ENCODE data around the gene GGA2. TPM values are rescaled to one million over a fixed set of nuclear protein-coding genes. Genes with fewer than 3 reads are reported as not detected.
A peak's percentile ranks its signal among the peaks of the same experiment; 100 is the strongest.

GGA2 gene
- total RNA-seq, 6 experiments from 2014 or later = 19.2 to 31.7 (median 27.8) TPM

- Histone ChIP-seq H3K9me3 (no peaks in the 10 kb centered on the region), H3K27me3 (no peaks in the 10 kb centered on the region), H3K4me3 (no peak overlapping the region), H3K36me3 (peaks cover 5 to 84% (median 48%) of the 10 kb centered on the region in 4 donors), H3K4me1 (no peaks in the 10 kb centered on the region), H3K27ac (no peak overlapping the region)
- intact Hi-C loops (cut with DNase I) = no loop called here
- DNase-seq (no peak), ATAC-seq (peak in 1 of 4 donors; percentile 25)
- TF ChIP-seq CTCF (IDR thresholded peaks at IDR 0.05) (no peak), POLR2A (IDR thresholded peaks at IDR 0.05) (no peak)
- 91% methylated on average over 9 of the region's 14 CpGs for WGBS (ENCODE audit: insufficient coverage, low coverage, low lambda C conversion rate, missing lambda C conversion rate)
These were observed 27.5 kb downstream of the GGA2 start for GRCh38 chr16:23482778-23483177.

DNA sequence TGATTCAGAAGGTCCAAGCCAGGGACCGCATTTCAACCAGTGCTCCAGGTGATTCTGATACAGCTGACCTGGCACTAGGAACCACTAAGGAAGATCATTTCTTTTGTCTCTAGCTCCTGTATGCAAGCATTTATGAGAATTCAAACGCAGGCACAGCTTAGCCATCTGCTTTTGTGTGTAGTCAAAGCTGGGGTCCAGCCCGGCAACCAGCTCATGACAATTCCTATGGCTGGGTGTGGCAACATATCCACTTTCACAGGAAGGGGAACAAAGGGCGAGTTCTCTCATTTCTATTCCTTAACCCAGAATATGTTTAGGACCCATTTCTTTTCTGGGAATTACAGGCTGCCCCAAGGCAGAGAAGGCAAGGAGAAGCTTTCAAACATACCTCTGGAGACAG is 30.0 kb downstream of the GGA2 start:
- intact Hi-C loops (cut with DNase I) = no loop called here
- ATAC-seq = no peak
- WGBS (ENCODE audit: insufficient coverage, low coverage, low lambda C conversion rate, missing lambda C conversion rate) = 95% methylated on average over 2 of the region's 4 CpGs

GRCh38 chr16:23479138-23479537 is 31.2 kb downstream of the GGA2 start:
- ATAC-seq (no peak), DNase-seq (no peak)
- no peaks in the 10 kb centered on the region for H3K9me3 ChIP-seq
- TF ChIP-seq POLR2A (IDR thresholded peaks at IDR 0.05) (no peak), CTCF (IDR thresholded peaks at IDR 0.05) (no peak)
- intact Hi-C loops (cut with DNase I) = no loop called here
- H3K27ac ChIP-seq = no peak overlapping the region
- no peak overlapping the region for H3K4me3 ChIP-seq
- WGBS (ENCODE audit: insufficient coverage, low coverage, low lambda C conversion rate, missing lambda C conversion rate) = 100% methylated on average over 1 of the region's 3 CpGs
- no peaks in the 10 kb centered on the region for H3K27me3 ChIP-seq
- H3K36me3 ChIP-seq = peaks cover 0 to 80% (median 42%) of the 10 kb centered on the region in 4 donors
- no peaks in the 10 kb centered on the region for H3K4me1 ChIP-seq

More for the DNA sequence above, 30.0 kb downstream of the GGA2 start:
- Histone ChIP-seq H3K36me3 (peaks cover 0 to 79% (median 36%) of the 10 kb centered on the region in 4 donors), H3K4me3 (no peak overlapping the region), H3K27me3 (no peaks in the 10 kb centered on the region), H3K4me1 (no peaks in the 10 kb centered on the region), H3K9me3 (no peaks in the 10 kb centered on the region), H3K27ac (no peak overlapping the region)
- no peak for DNase-seq
- no peak for TF ChIP-seq CTCF (IDR thresholded peaks at IDR 0.05)

DNA sequence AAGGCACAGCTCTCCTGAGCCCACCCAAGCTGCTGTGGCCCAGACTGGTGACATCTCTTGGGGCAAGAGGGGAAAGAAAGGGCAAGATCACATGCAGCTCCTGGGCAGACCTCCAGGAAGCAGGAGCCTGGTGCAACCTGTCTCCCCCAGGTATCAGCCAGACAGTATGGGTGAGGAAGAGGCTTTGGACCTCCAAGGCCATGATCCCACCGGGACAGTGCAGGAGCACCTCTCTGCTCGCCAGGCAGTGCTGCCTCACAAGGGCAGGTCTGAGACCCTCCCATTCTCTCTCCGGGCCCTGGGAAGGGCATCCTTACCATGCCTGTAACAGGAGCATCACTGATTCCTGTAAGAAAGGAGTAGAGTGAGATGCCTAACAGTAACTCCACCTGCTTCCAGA is 31.7 kb downstream of the GGA2 start:
- H3K4me1 ChIP-seq = no peaks in the 10 kb centered on the region
- no peak overlapping the region for H3K27ac ChIP-seq
- no peaks in the 10 kb centered on the region for H3K9me3 ChIP-seq
- ATAC-seq (no peak), DNase-seq (no peak)
- WGBS (ENCODE audit: insufficient coverage, low coverage, low lambda C conversion rate, missing lambda C conversion rate) = no CpG with 5 or more reads among the region's 3 CpGs
- TF ChIP-seq CTCF (IDR thresholded peaks at IDR 0.05) = no peak
- TF ChIP-seq POLR2A (IDR thresholded peaks at IDR 0.05) = no peak
- H3K4me3 ChIP-seq = no peak overlapping the region
- intact Hi-C loops (cut with DNase I) = no loop called here
- peaks cover 0 to 81% (median 44%) of the 10 kb centered on the region in 4 donors for H3K36me3 ChIP-seq
- no peaks in the 10 kb centered on the region for H3K27me3 ChIP-seq

- WGBS (ENCODE audit: insufficient coverage, low coverage, low lambda C conversion rate, missing lambda C conversion rate) = 100% methylated on average over 1 of the region's 1 CpG
- H3K36me3 ChIP-seq = peaks cover 0 to 75% (median 42%) of the 10 kb centered on the region in 4 donors
- no peaks in the 10 kb centered on the region for H3K27me3 ChIP-seq
- ATAC-seq (no peak), DNase-seq (no peak)
- TF ChIP-seq CTCF (IDR thresholded peaks at IDR 0.05) (no peak), POLR2A (IDR thresholded peaks at IDR 0.05) (no peak)
- H3K9me3 ChIP-seq = no peaks in the 10 kb centered on the region
- intact Hi-C loops (cut with DNase I) = no loop called here
- H3K27ac ChIP-seq = no peak overlapping the region
- no peak overlapping the region for H3K4me3 ChIP-seq
- no peaks in the 10 kb centered on the region for H3K4me1 ChIP-seq
These were observed 34.0 kb downstream of the GGA2 start for GRCh38 chr16:23476289-23476688.

Measured in right lobe of liver (tissue), 6 donors.